H1 (cell line): Measurements from ENCODE around the gene FARS2. TPM values are rescaled to one million over a fixed set of nuclear protein-coding genes. Genes with fewer than 3 reads are reported as not detected.

Experiments
- CTCF ChIA-PET: fragments of 300-600 bp; sonication (Branson Sonifier 250); formaldehyde crosslinking; loops from one replicate; lab custom pipeline; 2021; ENCODE audit not compliant: partially characterized antibody; lab: Charles Lee
- POLR2A ChIA-PET: fragments of 300-600 bp; sonication (Branson Sonifier 250); formaldehyde crosslinking; loops from one replicate; lab custom pipeline; 2021; ENCODE audit warnings: inconsistent platforms; ENCODE audit not compliant: partially characterized antibody; lab: Charles Lee
- DNase-seq, 2 experiments: peaks; one replicate each; pipeline versions ENCODE4 v3.0.0 to v3.0.0-alpha.2; 2010 to 2022; ENCODE audit warnings: low spot score in 2 of 2, low read depth in 1 of 2, mixed read lengths in 1 of 2
- FAIRE-seq: peaks from 2 replicates; lab custom pipeline; 2011; peaks lifted over from hg19 to GRCh38; lab: Jason Lieb, UNC
- H2AFZ ChIP-seq: 2 replicates; pipeline ENCODE4 v1.8.1; 2012; ENCODE audit warnings: low read length, inconsistent platforms
- H2AK5ac ChIP-seq: 2 replicates; pipeline ENCODE4 v1.6.1; 2013; ENCODE audit warnings: low read depth, low read length
- H2BK120ac ChIP-seq: replicated peaks from 2 replicates; pipeline ENCODE3; 2013; ENCODE audit warnings: low read depth, low read length, inconsistent platforms
- H2BK12ac ChIP-seq: 2 replicates; pipeline ENCODE4 v1.6.1; 2013; ENCODE audit warnings: low read depth, low read length
- H2BK15ac ChIP-seq: 2 replicates; pipeline ENCODE4 v1.6.1; 2013; ENCODE audit warnings: low read length
- H2BK20ac ChIP-seq: 2 replicates; pipeline ENCODE4 v1.6.1; 2013; ENCODE audit warnings: low read length
- H2BK5ac ChIP-seq: 2 replicates; pipeline ENCODE4 v1.6.1; 2013; ENCODE audit warnings: low read depth, low read length
- H3K14ac ChIP-seq: 2 replicates; pipeline ENCODE4 v1.6.1; 2013; ENCODE audit warnings: inconsistent platforms; ENCODE audit not compliant: insufficient read length
- H3K18ac ChIP-seq: 2 replicates; pipeline ENCODE4 v1.6.1; 2013; ENCODE audit warnings: low read length; ENCODE audit errors: extremely low read depth
- H3K23ac ChIP-seq: 2 replicates; pipeline ENCODE4 v1.6.1; 2013; ENCODE audit warnings: inconsistent platforms; ENCODE audit not compliant: insufficient read length
- H3K23me2 ChIP-seq: 2 replicates; pipeline ENCODE4 v1.6.1; 2013; ENCODE audit warnings: low read depth, low read length
- H3K27ac ChIP-seq: 2 replicates; pipeline ENCODE4 v1.6.1; 2011; ENCODE audit warnings: low read depth, low read length, inconsistent platforms
- H3K27me3 ChIP-seq, 4 experiments: replicated peaks in 1 of 4; 1 replicate in 1 of 4; 2 replicates in 3 of 4; pipeline versions ENCODE4 v1.6.1 to v1.8.1; 2011 to 2013; ENCODE audit warnings: low read length in 3 of 4, mild to moderate bottlenecking in 3 of 4, inconsistent platforms in 2 of 4, mixed read lengths in 2 of 4, moderate library complexity in 1 of 4; ENCODE audit not compliant: control insufficient read depth in 3 of 4, insufficient read depth in 3 of 4; ENCODE audit errors: extremely low read depth in 1 of 4
- H3K36me3 ChIP-seq, 4 experiments: 2 replicates each; pipeline versions ENCODE4 v1.6.1 to v1.8.1; 2011 to 2013; ENCODE audit warnings: mild to moderate bottlenecking in 4 of 4, low read length in 3 of 4, moderate library complexity in 2 of 4, control low read depth in 1 of 4, inconsistent platforms in 1 of 4; ENCODE audit not compliant: insufficient read depth in 4 of 4, control insufficient read depth in 2 of 4
- H3K4ac ChIP-seq: replicated peaks from 2 replicates; pipeline ENCODE3; 2013; ENCODE audit warnings: low read length, low read depth, mixed read lengths, inconsistent platforms; ENCODE audit not compliant: insufficient read length
- H3K4me1 ChIP-seq, 4 experiments: replicated peaks in 1 of 4; 1 replicate in 1 of 4; 2 replicates in 3 of 4; pipeline versions ENCODE4 v1.6.1 to v1.8.1; 2011 to 2013; ENCODE audit warnings: low read length in 3 of 4, inconsistent platforms in 2 of 4, mixed read lengths in 1 of 4; ENCODE audit not compliant: insufficient read depth in 4 of 4, control insufficient read depth in 3 of 4
- H3K4me2 ChIP-seq, 2 experiments: 2 replicates each; pipeline versions ENCODE4 v1.6.1 to v1.8.1; 2011 to 2013; ENCODE audit warnings: low read depth in 2 of 2, low read length in 2 of 2, control low read depth in 1 of 2, inconsistent platforms in 1 of 2, mild to moderate bottlenecking in 1 of 2; ENCODE audit not compliant: insufficient read depth in 1 of 2
- H3K4me3 ChIP-seq, 4 experiments: fragments of 200-600, 300-600 bp in 1 of 4; sonication (generic), shearing (Covaris generic), sonication (Bioruptor Twin) in 1 of 4; 2 replicates each; pipeline versions ENCODE4 v1.5.1 to v1.8.1; 2011 to 2016; ENCODE audit warnings: low read length in 4 of 4, low read depth in 3 of 4, control low read depth in 2 of 4, inconsistent platforms in 2 of 4, mild to moderate bottlenecking in 2 of 4, mixed read lengths in 1 of 4, moderate library complexity in 1 of 4; ENCODE audit not compliant: insufficient read depth in 2 of 4; ENCODE audit errors: extremely low read depth in 1 of 4
- H3K56ac ChIP-seq: replicated peaks from 2 replicates; pipeline ENCODE3; 2013; ENCODE audit warnings: low read depth, mild to moderate bottlenecking, mixed read lengths, low read length, inconsistent platforms; ENCODE audit not compliant: insufficient read length
- H3K79me1 ChIP-seq: 2 replicates; pipeline ENCODE4 v1.6.1; 2013; ENCODE audit warnings: low read depth, low read length, control low read depth
- H3K79me2 ChIP-seq, 2 experiments: 2 replicates each; pipeline versions ENCODE4 v1.6.1 to v1.8.1; 2012 to 2013; ENCODE audit warnings: low read length in 2 of 2, mild to moderate bottlenecking in 2 of 2, inconsistent platforms in 1 of 2; ENCODE audit not compliant: insufficient read depth in 2 of 2, control insufficient read depth in 1 of 2
- H3K9ac ChIP-seq, 4 experiments: replicated peaks in 1 of 4; 1 replicate in 1 of 4; 2 replicates in 3 of 4; pipeline versions ENCODE4 v1.6.1 to v1.8.1; 2011 to 2013; ENCODE audit warnings: low read depth in 3 of 4, low read length in 3 of 4, control low read depth in 2 of 4, mild to moderate bottlenecking in 2 of 4, moderate library complexity in 2 of 4, inconsistent platforms in 1 of 4; ENCODE audit errors: extremely low read depth in 1 of 4
- H3K9me3 ChIP-seq, 2 experiments: 2 replicates each; pipeline versions ENCODE4 v1.6.1 to v1.8.1; 2012 to 2013; ENCODE audit warnings: mild to moderate bottlenecking in 2 of 2, moderate library complexity in 2 of 2, control low read depth in 1 of 2, inconsistent platforms in 1 of 2, low read depth in 1 of 2, low read length in 1 of 2, mixed read lengths in 1 of 2; ENCODE audit not compliant: insufficient read depth in 2 of 2
- H4K20me1 ChIP-seq, 2 experiments: replicated peaks in 1 of 2; 2 replicates each; pipeline versions ENCODE3 to v1.8.1; 2011 to 2013; ENCODE audit warnings: inconsistent platforms in 2 of 2, low read length in 2 of 2, mild to moderate bottlenecking in 1 of 2; ENCODE audit not compliant: insufficient read depth in 2 of 2, control insufficient read depth in 1 of 2
- H4K5ac ChIP-seq: 2 replicates; pipeline ENCODE4 v1.6.1; 2013; ENCODE audit warnings: low read length, low read depth, mixed read lengths, inconsistent platforms; ENCODE audit not compliant: insufficient read length
- H4K8ac ChIP-seq: 2 replicates; pipeline ENCODE4 v1.8.0; 2013; ENCODE audit warnings: mild to moderate bottlenecking, moderate library complexity, low read length, inconsistent platforms; ENCODE audit not compliant: insufficient read depth; ENCODE audit errors: extremely low read depth
- H4K91ac ChIP-seq: replicated peaks from 2 replicates; pipeline ENCODE3; 2013; ENCODE audit warnings: low read length, mixed read lengths, inconsistent platforms; ENCODE audit not compliant: insufficient read length
- BRCA1 ChIP-seq: IDR thresholded peaks from 2 replicates; pipeline ENCODE4 v1.6.1; 2012; ENCODE audit warnings: low read depth, low read length, improper control_type of control experiment
- CBX8 ChIP-seq: fragments of 300-800, 300-1000 bp; sonication (generic); IDR thresholded peaks from 2 replicates; pipeline ENCODE4 v1.7.1; 2016; ENCODE audit warnings: low read depth, low read length, borderline replicate concordance
- CEBPB ChIP-seq: IDR thresholded peaks from 2 replicates; pipeline ENCODE4 v1.6.1; 2012; ENCODE audit warnings: low read depth, low read length
- NANOG ChIP-seq: IDR thresholded peaks from 2 replicates; pipeline ENCODE4 v1.6.1; 2011; ENCODE audit warnings: low read length, low read depth, mild to moderate bottlenecking, inconsistent platforms; ENCODE audit not compliant: insufficient read depth, poor library complexity, severe bottlenecking
- PHF8 ChIP-seq: fragments of 200-600 bp; sonication (generic); conservative IDR thresholded peaks from 2 replicates; pipeline ENCODE4 v1.7.1; 2012; ENCODE audit warnings: low read depth, mild to moderate bottlenecking, inconsistent platforms, low read length, moderate library complexity
- RAD21 ChIP-seq, 2 experiments: IDR thresholded peaks in 1 of 2; conservative IDR thresholded peaks in 1 of 2; 2 replicates each; pipeline ENCODE4 v1.6.1; 2011; ENCODE audit warnings: low read depth in 2 of 2, low read length in 2 of 2, improper control_type of control experiment in 1 of 2, inconsistent platforms in 1 of 2, mild to moderate bottlenecking in 1 of 2, moderate library complexity in 1 of 2
- SP2 ChIP-seq: IDR thresholded peaks from 2 replicates; pipeline ENCODE4 v1.6.1; 2012; ENCODE audit warnings: mild to moderate bottlenecking, low read length, inconsistent platforms
- SUZ12 ChIP-seq: fragments of 200-600 bp; sonication (generic); IDR thresholded peaks from 2 replicates; pipeline ENCODE4 v1.6.1; 2012; ENCODE audit warnings: mild to moderate bottlenecking, inconsistent platforms, low read length, moderate library complexity, mixed read lengths
- TAF7 ChIP-seq: optimal IDR thresholded peaks from 2 replicates; pipeline ENCODE3; 2011; ENCODE audit warnings: low read depth, mild to moderate bottlenecking, inconsistent platforms, low read length, moderate library complexity, borderline replicate concordance
- YY1 ChIP-seq: IDR thresholded peaks from 2 replicates; pipeline ENCODE4 v1.6.1; 2011; ENCODE audit warnings: low read depth, mild to moderate bottlenecking, low read length
- WGBS, 2 experiments: shearing (Covaris generic) in 1 of 2; methylation state at CpG; one replicate each; pipeline versions ENCODE4 v1.1.6 to v1.1.7; 2013 to 2015; ENCODE audit warnings: low lambda C conversion rate in 2 of 2, mixed read lengths in 2 of 2, inconsistent platforms in 1 of 2, low coverage in 1 of 2, missing lambda C conversion rate in 1 of 2; ENCODE audit not compliant: insufficient replicate concordance in 2 of 2, insufficient coverage in 1 of 2, insufficient read length in 1 of 2; ENCODE audit errors: extremely low coverage in 1 of 2, missing lambda C conversion rate in 1 of 2; 5-methylcytosine and 5-hydroxymethylcytosine counted together
- polyA plus RNA-seq, 7 experiments: library from polyadenylated mRNA; depleted of rRNA in 3 of 7; stranded (reverse) in 5 of 7; unstranded in 2 of 7; fragments of >200 nt in 5 of 7; fragments of 200-250 nt in 2 of 7; gene quantifications; 1 replicate in 5 of 7; 2 replicates in 1 of 7; 4 replicates in 1 of 7; pipeline versions ENCODE4 v1.2.1 to v1.2.3, GENCODE V29; 2011 to 2013; ENCODE audit warnings: missing spikeins in 2 of 7, mixed read lengths in 2 of 7
- total RNA-seq: library from RNA; stranded (reverse); fragmentation: NEBNext Ultra II Directional; extraction: Animal tissue kit (Norgen Biotek cat#: 25700); gene quantifications from 2 replicates; pipeline ENCODE4 v1.2.1, GENCODE V29; 2021
- TF ChIP-seq, protein P1 (sequence below): IDR thresholded peaks from 2 replicates; pipeline ENCODE4 v1.6.1; 2011; ENCODE audit warnings: low read length, improper control_type of control experiment

Gene FARS2
- total and polyA plus RNA-seq, 2 of the 8 experiments (the other 6 are each of a cell fraction or from before 2014, with no cell fraction given), result 11.7 to 14.4 TPM

DNA sequence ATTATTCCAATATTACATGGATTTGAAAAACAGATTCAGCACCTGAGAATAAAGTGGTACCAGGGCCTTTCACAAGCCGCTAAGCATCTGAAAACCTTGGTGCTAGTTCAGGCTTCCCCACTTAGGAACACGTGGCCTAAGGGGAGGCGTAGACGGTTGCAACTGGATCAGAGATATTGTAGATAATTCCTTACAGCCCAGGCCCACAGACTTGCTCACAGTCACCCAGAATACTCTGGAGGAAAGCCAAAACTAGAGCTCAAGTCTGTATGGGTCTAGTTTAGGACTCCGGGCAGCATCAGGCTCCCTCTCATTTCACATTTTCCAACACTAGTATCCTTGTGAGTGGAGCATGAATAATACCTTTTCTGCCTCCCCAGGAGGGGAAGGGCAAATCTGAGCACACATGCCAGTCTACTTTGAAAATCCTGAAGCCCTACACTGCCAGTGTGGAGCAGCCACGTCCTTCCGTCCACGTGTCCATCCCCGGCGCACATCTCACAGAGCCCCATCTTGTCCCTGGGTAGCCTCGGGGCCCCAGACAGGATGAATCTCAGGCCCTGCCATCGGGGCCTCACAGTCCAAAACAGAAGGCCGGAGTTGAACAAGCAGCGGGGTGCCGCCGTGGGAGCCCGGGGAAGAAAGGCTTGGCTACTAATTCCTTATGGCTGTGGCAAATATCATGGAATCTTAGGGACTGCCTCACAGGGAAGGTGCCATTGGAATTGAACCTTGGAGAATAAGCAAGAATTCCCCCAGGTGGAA, 446.1 kb downstream of the FARS2 start:
- Histone ChIP-seq H3K79me2 (no peaks in the 10 kb centered on the region), H2BK5ac (no peak overlapping the region), H3K27ac (no peak overlapping the region), H2BK12ac (no peak overlapping the region), H2BK120ac (no peak overlapping the region), H3K9ac (no peak overlapping the region), H3K56ac (no peak overlapping the region), H2BK20ac (no peak overlapping the region), H2BK15ac (no peak overlapping the region), H2AFZ (no peak overlapping the region), H3K23ac (no peak overlapping the region), H3K23me2 (no peaks in the 10 kb centered on the region), H3K4me3 (no peak overlapping the region), H3K36me3 (no peaks in the 10 kb centered on the region), H3K4me1 (peaks cover 0 to 2% (median under 1%) of the 10 kb centered on the region in 4 experiments; a peak in 3 of 7 replicates), H3K4ac (no peak overlapping the region), H3K79me1 (no peaks in the 10 kb centered on the region), H2AK5ac (no peak overlapping the region), H4K5ac (no peak overlapping the region), H3K4me2 (no peak overlapping the region), H3K18ac (no peak overlapping the region), H3K9me3 (no peaks in the 10 kb centered on the region), H4K20me1 (no peaks in the 10 kb centered on the region), H4K91ac (no peak overlapping the region), H3K14ac (no peak overlapping the region), H4K8ac (no peak overlapping the region; the same call in 1 of the 2 replicates), H3K27me3 (no peaks in the 10 kb centered on the region)
- FAIRE-seq (no peak), DNase-seq (peak in 1 of 2 experiments; percentile 13)
- POLR2A ChIA-PET, result no interaction called here
- CTCF ChIA-PET, result interaction anchor here (0.7 kb wide), 1 partner anchor 236 kb away, joined by 3 read pairs; no protein-coding TSS in a partner anchor
- 92% methylated on average over 17 of the region's 17 CpGs; no CpG with 5 or more reads in 1 of the 2 experiments for WGBS, 2 experiments
- no peak for TF ChIP-seq RAD21 (IDR thresholded peaks at IDR 0.05 in 1 of 2, conservative IDR thresholded peaks at IDR 0.05 in 1 of 2; ENCODE audit: low read depth in 2 of 2, low read length in 2 of 2)
- TF ChIP-seq BRCA1, result no peak
- no peak for TF ChIP-seq CEBPB
- TF ChIP-seq SUZ12, result no peak
- TF ChIP-seq, protein P1, sequence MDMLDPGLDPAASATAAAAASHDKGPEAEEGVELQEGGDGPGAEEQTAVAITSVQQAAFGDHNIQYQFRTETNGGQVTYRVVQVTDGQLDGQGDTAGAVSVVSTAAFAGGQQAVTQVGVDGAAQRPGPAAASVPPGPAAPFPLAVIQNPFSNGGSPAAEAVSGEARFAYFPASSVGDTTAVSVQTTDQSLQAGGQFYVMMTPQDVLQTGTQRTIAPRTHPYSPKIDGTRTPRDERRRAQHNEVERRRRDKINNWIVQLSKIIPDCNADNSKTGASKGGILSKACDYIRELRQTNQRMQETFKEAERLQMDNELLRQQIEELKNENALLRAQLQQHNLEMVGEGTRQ, result no peak
- TF ChIP-seq PHF8, result no peak
- TF ChIP-seq NANOG, result no peak
- no peak for TF ChIP-seq TAF7
- TF ChIP-seq CBX8, result no peak
- no peak for TF ChIP-seq YY1
- TF ChIP-seq SP2, result no peak
